CD4-positive, alpha-beta T cell (primary cell): ENCODE results near the gene LAG3. TPM values are rescaled to one million over a fixed set of nuclear protein-coding genes. Genes with fewer than 3 reads are reported as not detected.
A peak's percentile ranks its signal among the peaks of the same experiment; 100 is the strongest.

Experiments used
- ATAC-seq: fragments of 200-7000 bp; cut with Tn5 transposase; one replicate; pipeline ENCODE4 v1.10.0; 2022; ENCODE audit warnings: mild to moderate bottlenecking; ENCODE audit not compliant: poor library complexity
- CTCF ChIA-PET: fragments of 350-600 bp; sonication (Branson Sonifier 250); formaldehyde crosslinking; loops from one replicate; lab custom pipeline; 2021; ENCODE audit warnings: antibody characterized with exemption, inconsistent platforms; lab: Charles Lee
- POLR2A ChIA-PET: fragments of 350-600 bp; sonication (Branson Sonifier 250); formaldehyde crosslinking; loops from one replicate; lab custom pipeline; 2021; ENCODE audit warnings: antibody characterized with exemption, inconsistent platforms; lab: Charles Lee
- DNase-seq, 14 experiments: peaks; one replicate each; pipeline ENCODE4 v3.0.0-alpha.2; 2013 to 2020; ENCODE audit warnings: mixed read lengths in 2 of 14
- H3K27ac ChIP-seq, 2 donors: one replicate each; pipeline versions ENCODE4 v1.5.1 to v1.7.0; 2013; ENCODE audit warnings: low read length in 2 of 2, low read depth in 1 of 2, mild to moderate bottlenecking in 1 of 2
- H3K27me3 ChIP-seq, 2 experiments: 1 replicate in 1 of 2; 2 replicates in 1 of 2; pipeline versions ENCODE4 v1.6.1 to v1.7.0; 2013; ENCODE audit warnings: low read length in 2 of 2, control low read depth in 1 of 2, mild to moderate bottlenecking in 1 of 2, moderate library complexity in 1 of 2; ENCODE audit not compliant: insufficient read depth in 2 of 2, control insufficient read depth in 1 of 2
- H3K36me3 ChIP-seq: one replicate; pipeline ENCODE4 v1.6.1; 2013; ENCODE audit warnings: low read length, control low read depth; ENCODE audit not compliant: insufficient read depth
- H3K4me1 ChIP-seq: one replicate; pipeline ENCODE4 v1.6.1; 2013; ENCODE audit warnings: low read length, control low read depth; ENCODE audit not compliant: insufficient read depth
- H3K4me3 ChIP-seq: one replicate; pipeline ENCODE4 v1.5.1; 2013; ENCODE audit warnings: mild to moderate bottlenecking, low read length, moderate library complexity
- H3K9me3 ChIP-seq, 2 experiments: 1 replicate in 1 of 2; 2 replicates in 1 of 2; pipeline versions ENCODE4 v1.6.1 to v1.7.0; 2013; ENCODE audit warnings: low read length in 2 of 2, mild to moderate bottlenecking in 2 of 2, control low read depth in 1 of 2, moderate library complexity in 1 of 2; ENCODE audit not compliant: control insufficient read depth in 1 of 2, insufficient read depth in 1 of 2
- H3K27ac Mint-ChIP-seq: one replicate; pipeline ENCODE4 v1.8.0; 2020; ENCODE audit warnings: mixed read lengths
- H3K27me3 Mint-ChIP-seq: one replicate; pipeline ENCODE4 v1.8.0; 2021; ENCODE audit warnings: mixed read lengths
- H3K36me3 Mint-ChIP-seq: one replicate; pipeline ENCODE4 v1.8.0; 2021; ENCODE audit warnings: low read depth, mixed read lengths
- H3K4me1 Mint-ChIP-seq: one replicate; pipeline ENCODE4 v1.8.0; 2021; ENCODE audit warnings: low read depth, mixed read lengths
- H3K4me3 Mint-ChIP-seq: one replicate; pipeline ENCODE4 v1.8.0; 2020; ENCODE audit warnings: mild to moderate bottlenecking, mixed read lengths
- H3K9me3 Mint-ChIP-seq: one replicate; pipeline ENCODE4 v1.8.0; 2020; ENCODE audit warnings: mixed read lengths
- CTCF ChIP-seq: fragments of 200-600 bp; IDR thresholded peaks from one replicate; pipeline ENCODE4 v1.8.0; 2022; ENCODE audit warnings: antibody characterized with exemption, mild to moderate bottlenecking
- intact Hi-C, 2 experiments: fragments of 100-400 bp; cut with DNase I in 1 of 2; cut with micrococcal nuclease in 1 of 2; formaldehyde crosslinking; loops; one replicate each; pipeline versions ENCODE4 v1.15.1 to v1.9.0; 2023 to 2025; cut with DNase I, micrococcal nuclease
- total RNA-seq, 174 experiments: library from RNA in 2 of 174; stranded (reverse) in 2 of 174; gene quantifications; one replicate each; pipeline ENCODE4 v1.2.3 and lab custom pipeline; 2021 to 2026

Gene LAG3
- total RNA-seq, 2 experiments from 2014 or later, result 0.82 to 1.4 TPM

GRCh38 chr12:6780573-6780972, 8.3 kb downstream of the LAG3 start:
- H3K27me3 Mint-ChIP-seq, result peaks cover 8% of the 10 kb centered on the region
- no peaks in the 10 kb centered on the region for H3K9me3 Mint-ChIP-seq
- ChIA-PET POLR2A (interaction anchor here (0.7 to 3.7 kb wide), 8 partner anchors 9 to 92 kb away, joined by 3 to 24 read pairs (median 4); partner anchors contain the start of genes CD4, CDCA3, LAG3 and MLF2), CTCF (interaction anchor here (0.7 to 1.9 kb wide), 3 partner anchors 14 to 32 kb away, joined by 3 to 7 read pairs (median 5); partner anchors contain the start of gene MLF2)
- Histone ChIP-seq H3K4me1 (peaks cover 70% of the 10 kb centered on the region), H3K36me3 (no peaks in the 10 kb centered on the region), H3K27ac (no peak overlapping the region), H3K9me3 (no peaks in the 10 kb centered on the region), H3K4me3 (no peak overlapping the region), H3K27me3 (no peaks in the 10 kb centered on the region)
- no peak for DNase-seq
- peaks cover 59% of the 10 kb centered on the region for H3K4me1 Mint-ChIP-seq
- no peaks in the 10 kb centered on the region for H3K36me3 Mint-ChIP-seq
- H3K27ac Mint-ChIP-seq, result peak overlapping the region; percentile 77
- intact Hi-C loops, result no loop called here
- no peak overlapping the region for H3K4me3 Mint-ChIP-seq
- no peak for TF ChIP-seq CTCF
- no peak for ATAC-seq

- no peaks in the 10 kb centered on the region for H3K27me3 ChIP-seq
- Mint-ChIP-seq H3K4me3 (no peak overlapping the region), H3K27ac (peak overlapping the region; percentile 93), H3K27me3 (no peaks in the 10 kb centered on the region), H3K36me3 (no peaks in the 10 kb centered on the region), H3K4me1 (peaks cover 69% of the 10 kb centered on the region), H3K9me3 (no peaks in the 10 kb centered on the region)
- DNase-seq (no peak), ATAC-seq (no peak)
- H3K36me3 ChIP-seq, result no peaks in the 10 kb centered on the region
- ChIA-PET CTCF (interaction anchor here (1.9 kb wide), 1 partner anchor 15 kb away, joined by 5 read pairs; no protein-coding TSS in a partner anchor), POLR2A (interaction anchor here (0.6 to 2.0 kb wide), 7 partner anchors 8 to 161 kb away, joined by 3 to 5 read pairs (median 3); partner anchors contain the start of genes MLF2, RNU7-1 and ZNF384)
- TF ChIP-seq CTCF, result no peak
- intact Hi-C loops, result no loop called here
- H3K4me1 ChIP-seq, result peaks cover 85% of the 10 kb centered on the region
- H3K9me3 ChIP-seq, result no peaks in the 10 kb centered on the region
- H3K4me3 ChIP-seq, result no peak overlapping the region
- H3K27ac ChIP-seq, result peak overlapping the region in 1 of 2 donors; percentile 52
Measured at GRCh38 chr12:6782119-6782518, 9.8 kb downstream of the LAG3 start.

GRCh38 chr12:6782850-6783566, 10.7 kb downstream of the LAG3 start:
- ATAC-seq, result no peak
- Mint-ChIP-seq H3K9me3 (no peaks in the 10 kb centered on the region), H3K4me1 (peaks cover 72% of the 10 kb centered on the region), H3K27ac (peak overlapping the region; percentile 93), H3K4me3 (peak overlapping the region; percentile 39), H3K36me3 (no peaks in the 10 kb centered on the region), H3K27me3 (no peaks in the 10 kb centered on the region)
- TF ChIP-seq CTCF, result no peak
- Histone ChIP-seq H3K27ac (peak overlapping the region in 1 of 2 donors; percentile 52), H3K4me3 (no peak overlapping the region), H3K9me3 (no peaks in the 10 kb centered on the region), H3K27me3 (no peaks in the 10 kb centered on the region), H3K4me1 (peaks cover 91% of the 10 kb centered on the region), H3K36me3 (no peaks in the 10 kb centered on the region)
- POLR2A ChIA-PET, result interaction anchor here (0.6 to 2.0 kb wide), 6 partner anchors 8 to 94 kb away, joined by 3 to 5 read pairs (median 4); partner anchors contain the start of genes MLF2 and ZNF384
- peak in 1 of 14 experiments; percentile 35 for DNase-seq
- intact Hi-C loops, result no loop called here
- CTCF ChIA-PET, result no interaction called here
